ENCODE results near the gene NME2.
A peak's percentile ranks its signal among the peaks of the same experiment; 100 is the strongest.

NME2 gene

DNA sequence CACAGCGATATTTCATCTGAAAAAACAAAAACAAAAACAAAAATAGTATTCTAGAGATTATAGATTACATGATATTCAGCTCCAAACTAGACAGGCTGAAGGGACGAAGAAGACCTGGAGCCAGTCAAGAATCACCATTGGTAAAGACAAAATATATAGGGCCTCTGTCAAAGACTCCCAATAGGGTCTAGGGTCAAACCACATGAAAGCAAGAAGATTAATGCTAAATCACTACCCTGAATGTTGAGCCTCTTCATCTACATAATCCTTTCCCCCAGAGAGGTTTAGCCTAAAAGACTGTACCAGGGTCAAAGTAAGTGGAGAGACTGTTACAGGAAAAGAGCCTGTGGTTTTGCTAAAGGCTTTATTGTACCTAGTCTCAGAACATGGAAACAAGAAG lies 23.6 kb upstream of the NME2 start:
- H3K4me3 ChIP-seq (ENCODE audit: low read depth, low read length): no peak overlapping the region
- no peak for DNase-seq (ENCODE audit: low read depth)
- TF ChIP-seq, protein P1, sequence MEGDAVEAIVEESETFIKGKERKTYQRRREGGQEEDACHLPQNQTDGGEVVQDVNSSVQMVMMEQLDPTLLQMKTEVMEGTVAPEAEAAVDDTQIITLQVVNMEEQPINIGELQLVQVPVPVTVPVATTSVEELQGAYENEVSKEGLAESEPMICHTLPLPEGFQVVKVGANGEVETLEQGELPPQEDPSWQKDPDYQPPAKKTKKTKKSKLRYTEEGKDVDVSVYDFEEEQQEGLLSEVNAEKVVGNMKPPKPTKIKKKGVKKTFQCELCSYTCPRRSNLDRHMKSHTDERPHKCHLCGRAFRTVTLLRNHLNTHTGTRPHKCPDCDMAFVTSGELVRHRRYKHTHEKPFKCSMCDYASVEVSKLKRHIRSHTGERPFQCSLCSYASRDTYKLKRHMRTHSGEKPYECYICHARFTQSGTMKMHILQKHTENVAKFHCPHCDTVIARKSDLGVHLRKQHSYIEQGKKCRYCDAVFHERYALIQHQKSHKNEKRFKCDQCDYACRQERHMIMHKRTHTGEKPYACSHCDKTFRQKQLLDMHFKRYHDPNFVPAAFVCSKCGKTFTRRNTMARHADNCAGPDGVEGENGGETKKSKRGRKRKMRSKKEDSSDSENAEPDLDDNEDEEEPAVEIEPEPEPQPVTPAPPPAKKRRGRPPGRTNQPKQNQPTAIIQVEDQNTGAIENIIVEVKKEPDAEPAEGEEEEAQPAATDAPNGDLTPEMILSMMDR (IDR thresholded peaks at IDR 0.05; ENCODE audit: insufficient read depth, low read depth, low read length, missing control alignments): no peak

DNA sequence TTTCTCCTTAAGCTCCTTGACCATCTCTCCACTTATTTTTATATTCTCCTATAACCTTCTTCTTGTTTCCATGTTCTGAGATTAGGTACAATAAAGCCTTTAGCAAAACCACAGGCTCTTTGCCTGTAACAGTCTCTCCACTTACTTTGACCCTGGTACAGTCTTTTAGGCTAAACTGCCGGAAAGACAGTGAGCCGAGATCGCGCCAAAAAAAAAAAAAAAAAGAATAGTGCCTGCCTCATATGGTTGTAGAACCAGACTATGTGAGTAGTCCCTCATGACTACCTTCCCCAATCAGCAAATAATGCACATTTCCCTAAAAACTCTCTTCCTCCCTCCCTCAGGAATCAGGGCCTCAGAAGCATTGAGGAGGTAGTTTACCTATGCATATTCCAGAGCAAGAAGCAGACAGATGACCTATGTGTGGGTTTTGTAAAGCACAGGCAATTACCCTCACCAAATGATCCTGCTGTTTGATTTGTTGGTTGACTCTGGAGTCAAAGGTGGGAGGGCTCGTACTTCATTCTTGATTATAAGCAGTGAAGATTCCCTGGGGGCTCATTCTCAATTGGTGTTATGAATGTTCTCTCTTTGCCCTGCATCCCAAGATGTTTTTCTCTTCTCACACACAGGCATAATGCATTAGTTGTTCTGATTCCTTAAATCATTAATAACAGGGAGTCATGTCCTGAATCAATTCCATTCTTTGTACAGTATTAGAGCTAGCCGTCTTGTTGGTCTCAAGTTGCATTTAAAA lies 21.8 kb upstream of the NME2 start:
- no peak for DNase-seq (ENCODE audit: low read depth)
- H3K4me3 ChIP-seq (ENCODE audit: low read depth, low read length): no peak overlapping the region
- TF ChIP-seq, protein P1 (IDR thresholded peaks at IDR 0.05; ENCODE audit: insufficient read depth, low read depth, low read length, missing control alignments): no peak

DNA sequence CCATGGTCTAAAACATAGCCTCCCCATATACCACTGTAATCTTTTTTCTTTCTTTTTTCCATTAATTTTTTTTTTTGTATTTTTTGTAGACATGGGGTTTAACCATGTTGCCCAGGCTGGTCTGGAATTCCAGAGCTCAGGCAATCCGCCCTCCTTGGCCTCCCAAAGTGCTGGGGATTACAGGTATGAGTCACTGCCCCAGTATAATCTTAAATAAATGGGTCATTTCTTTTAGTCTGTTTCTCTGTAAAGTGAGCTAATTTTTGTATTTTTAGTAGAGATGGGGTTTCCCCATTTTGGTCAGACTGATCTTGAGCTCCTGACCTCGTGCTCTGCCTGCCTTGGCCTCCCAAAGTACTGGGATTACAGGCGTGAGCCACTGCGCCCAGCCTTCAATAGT lies 18.6 kb upstream of the NME2 start:
- TF ChIP-seq, protein P1 (IDR thresholded peaks at IDR 0.05; ENCODE audit: insufficient read depth, low read depth, low read length, missing control alignments): no peak
- no peak for DNase-seq (ENCODE audit: low read depth)
- no peak overlapping the region for H3K4me3 ChIP-seq (ENCODE audit: low read depth, low read length)

DNA sequence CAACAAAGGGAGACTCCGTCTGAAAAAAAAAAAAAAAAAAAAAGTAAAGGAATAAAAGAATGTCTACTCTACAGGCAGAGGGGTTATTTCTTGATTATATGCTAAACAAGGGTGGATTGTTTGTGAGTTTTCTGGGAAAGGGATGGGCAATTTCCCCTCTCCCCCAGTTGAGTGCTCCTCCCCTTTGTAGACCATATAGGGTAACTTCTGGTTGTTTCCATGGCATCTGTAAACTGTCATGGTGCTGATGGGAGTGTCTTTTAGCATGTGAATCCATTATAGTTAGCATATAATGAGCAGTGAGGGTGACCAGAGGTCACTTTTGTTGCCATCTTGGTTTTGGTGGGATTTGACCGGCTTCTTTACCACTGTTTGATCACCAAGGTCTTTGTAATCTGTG lies 17.0 kb upstream of the NME2 start:
- DNase-seq (ENCODE audit: low read depth): no peak
- TF ChIP-seq, protein P1 (IDR thresholded peaks at IDR 0.05; ENCODE audit: insufficient read depth, low read depth, low read length, missing control alignments): no peak
- H3K4me3 ChIP-seq (ENCODE audit: low read depth, low read length): no peak overlapping the region

DNA sequence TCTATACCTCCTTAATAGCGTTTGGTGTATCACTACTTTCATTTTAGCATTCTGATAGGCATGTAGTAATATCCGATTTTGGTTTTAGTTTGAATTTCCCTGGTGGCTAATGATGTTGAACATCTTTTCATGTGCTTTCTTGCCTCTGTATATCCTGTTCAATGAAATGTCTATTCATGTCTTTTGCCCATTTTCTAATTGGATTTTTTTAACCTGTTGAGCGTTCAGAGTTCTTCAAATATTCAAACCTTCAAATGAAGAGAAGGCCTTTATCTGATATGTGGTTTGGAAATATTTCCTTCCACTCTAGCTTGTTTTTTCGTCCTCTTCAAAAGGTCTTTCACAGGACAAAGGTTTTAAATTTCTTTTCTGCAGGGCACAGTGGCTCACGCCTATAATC lies 15.3 kb upstream of the NME2 start:
- H3K4me3 ChIP-seq (ENCODE audit: low read depth, low read length): no peak overlapping the region
- TF ChIP-seq, protein P1 (IDR thresholded peaks at IDR 0.05; ENCODE audit: insufficient read depth, low read depth, low read length, missing control alignments): no peak
- DNase-seq (ENCODE audit: low read depth): no peak

DNA sequence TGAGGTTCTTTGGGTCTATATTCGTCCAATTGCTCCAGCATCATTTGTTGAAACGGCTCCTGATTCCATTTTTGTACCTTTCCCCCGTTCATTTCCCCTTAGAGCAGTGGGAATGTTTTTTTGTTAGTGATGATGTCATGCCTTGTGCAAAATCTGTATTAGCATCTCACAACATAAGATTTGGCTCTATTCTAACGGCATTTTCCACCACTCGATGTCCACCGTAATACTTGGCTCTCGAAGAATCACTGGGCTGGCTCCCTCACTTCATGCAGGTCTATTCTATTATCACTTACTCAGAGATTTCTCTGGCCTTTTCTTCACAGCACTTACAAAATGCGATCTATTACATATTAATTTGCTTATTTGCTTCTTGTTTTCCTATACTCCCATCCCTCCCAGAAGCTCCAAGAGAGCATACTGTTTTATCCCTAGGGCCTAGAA lies 13.4 kb upstream of the NME2 start:
- peak overlapping the region; percentile 54 for H3K4me3 ChIP-seq (ENCODE audit: low read depth, low read length)
- no peak for DNase-seq (ENCODE audit: low read depth)
- TF ChIP-seq, protein P1 (IDR thresholded peaks at IDR 0.05; ENCODE audit: insufficient read depth, low read depth, low read length, missing control alignments): no peak

All from GM12865 (cell line).